ENCODE measurements around the gene SLC35A3.

GRCh38 chr1:100053727-100054126 lies 83.9 kb downstream of the SLC35A3 start:
- no peak for TF ChIP-seq CTCF (IDR thresholded peaks at IDR 0.05)
- TF ChIP-seq POLR2A (IDR thresholded peaks at IDR 0.05), result no peak
- no peak for TF ChIP-seq EP300 (IDR thresholded peaks at IDR 0.05)
- no peak for TF ChIP-seq POLR2AphosphoS5 (IDR thresholded peaks at IDR 0.05)

Measured in gastroesophageal sphincter (tissue), 3 donors.